ENCODE measurements around the gene PPM1M.

The PPM1M gene

GRCh38 chr3:52231502-52232278 lies 13.9 kb upstream of the PPM1M start:
- peak; percentile 68 for DNase-seq

- no peak for DNase-seq
Observed at GRCh38 chr3:52232279-52233107, 13.1 kb upstream of the PPM1M start.

- DNase-seq = no peak
Observed at GRCh38 chr3:52233108-52233591, 12.4 kb upstream of the PPM1M start.

- no peak for DNase-seq
Observed at GRCh38 chr3:52233968-52234367, 11.6 kb upstream of the PPM1M start.

- DNase-seq = no peak
Observed at GRCh38 chr3:52234516-52235447, 10.8 kb upstream of the PPM1M start.

- DNase-seq = no peak
Observed at GRCh38 chr3:52236424-52236886, 9.1 kb upstream of the PPM1M start.

- DNase-seq = no peak
Observed at GRCh38 chr3:52237006-52237656, 8.4 kb upstream of the PPM1M start.

GRCh38 chr3:52237657-52238172 lies 7.8 kb upstream of the PPM1M start:
- DNase-seq = peak; percentile 73

GRCh38 chr3:52238193-52238760 lies 7.3 kb upstream of the PPM1M start:
- DNase-seq = peak; percentile 64

- DNase-seq = peak; percentile 90
Observed at GRCh38 chr3:52238761-52239701, 6.5 kb upstream of the PPM1M start, which contains the start of gene TWF2. TWF2 (minus strand) TSS chr3:52239158; CDS start chr3:52239016, 142 bp downstream.

GRCh38 chr3:52240059-52240885 lies 5.3 kb upstream of the PPM1M start:
- peak; percentile 98 for DNase-seq

- DNase-seq = no peak
Observed at GRCh38 chr3:52240886-52241370, 4.6 kb upstream of the PPM1M start.

- DNase-seq = peak; percentile 19
Observed at GRCh38 chr3:52242039-52242438, 3.5 kb upstream of the PPM1M start.

GRCh38 chr3:52243791-52244628 lies 1.5 kb upstream of the PPM1M start:
- DNase-seq = peak; percentile 63

GRCh38 chr3:52246264-52246620 lies 683 bp downstream of the PPM1M start:
- no peak for DNase-seq

GRCh38 chr3:52246728-52247408 lies 1.3 kb downstream of the PPM1M start:
- no peak for DNase-seq

GRCh38 chr3:52247409-52248164 lies 2.0 kb downstream of the PPM1M start:
- no peak for DNase-seq
